Measurements from ENCODE around the gene LAMA2. TPM values are rescaled to one million over a fixed set of nuclear protein-coding genes. Genes with fewer than 3 reads are reported as not detected.

LAMA2 gene
- polyA plus RNA-seq, 3 donors, result not detected

DNA sequence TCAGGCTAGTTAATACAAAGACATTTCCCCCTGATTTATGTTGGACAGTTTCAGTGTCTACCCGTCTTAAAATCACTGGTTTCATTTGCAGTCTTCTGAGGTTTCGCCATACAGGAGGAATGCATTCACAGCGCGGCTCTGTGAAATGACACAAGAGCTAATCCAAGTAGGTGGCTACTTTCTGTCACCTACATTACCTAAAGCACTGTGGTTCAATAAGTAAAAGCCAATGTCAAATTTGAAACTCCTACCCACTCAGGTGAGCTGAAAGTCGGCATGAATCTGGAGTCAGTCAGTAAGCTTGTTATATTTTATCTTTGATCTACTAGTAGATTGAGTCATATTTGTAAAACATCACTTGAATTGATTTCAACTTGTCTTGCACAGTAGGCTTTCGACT is 370.8 kb downstream of the LAMA2 start:
- no peaks in the 10 kb centered on the region for H3K4me1 Mint-ChIP-seq
- Histone ChIP-seq H3K4me3 (replicated peaks in 1 of 3; ENCODE audit: low read depth in 2 of 3, low read length in 3 of 3) (no peak overlapping the region), H3K9me3 (replicated peaks in 1 of 2; ENCODE audit: control insufficient read depth in 1 of 2, insufficient read depth in 1 of 2, low read length in 2 of 2) (no peaks in the 10 kb centered on the region), H3K4me2 (replicated peaks; ENCODE audit: extremely low read depth, low read length, poor library complexity, severe bottlenecking) (no peak overlapping the region), H3K79me2 (ENCODE audit: insufficient read depth, low read length) (no peaks in the 10 kb centered on the region), H3K27me3 (ENCODE audit: control insufficient read depth in 2 of 2, insufficient read depth in 2 of 2, low read length in 2 of 2) (no peaks in the 10 kb centered on the region), H2AFZ (ENCODE audit: insufficient read depth, low read depth, low read length, poor library complexity, severe bottlenecking) (no peak overlapping the region), H3K9ac (ENCODE audit: insufficient read depth, low read length, poor library complexity, severe bottlenecking) (no peak overlapping the region), H4K20me1 (ENCODE audit: insufficient read depth, low read length) (no peaks in the 10 kb centered on the region), H3K36me3 (replicated peaks in 1 of 2; ENCODE audit: control insufficient read depth in 1 of 2, insufficient read depth in 2 of 2, low read length in 2 of 2) (no peaks in the 10 kb centered on the region), H3K27ac (ENCODE audit: low read depth in 1 of 2, low read length in 2 of 2) (no peak overlapping the region), H3K4me1 (ENCODE audit: control insufficient read depth in 1 of 2, insufficient read depth in 2 of 2, low read length in 2 of 2) (no peaks in the 10 kb centered on the region)
- intact Hi-C loops (cut with micrococcal nuclease), result no loop called here
- H3K9me3 Mint-ChIP-seq, result no peaks in the 10 kb centered on the region
- no peak overlapping the region for H3K4me3 Mint-ChIP-seq
- TF ChIP-seq, protein P1, sequence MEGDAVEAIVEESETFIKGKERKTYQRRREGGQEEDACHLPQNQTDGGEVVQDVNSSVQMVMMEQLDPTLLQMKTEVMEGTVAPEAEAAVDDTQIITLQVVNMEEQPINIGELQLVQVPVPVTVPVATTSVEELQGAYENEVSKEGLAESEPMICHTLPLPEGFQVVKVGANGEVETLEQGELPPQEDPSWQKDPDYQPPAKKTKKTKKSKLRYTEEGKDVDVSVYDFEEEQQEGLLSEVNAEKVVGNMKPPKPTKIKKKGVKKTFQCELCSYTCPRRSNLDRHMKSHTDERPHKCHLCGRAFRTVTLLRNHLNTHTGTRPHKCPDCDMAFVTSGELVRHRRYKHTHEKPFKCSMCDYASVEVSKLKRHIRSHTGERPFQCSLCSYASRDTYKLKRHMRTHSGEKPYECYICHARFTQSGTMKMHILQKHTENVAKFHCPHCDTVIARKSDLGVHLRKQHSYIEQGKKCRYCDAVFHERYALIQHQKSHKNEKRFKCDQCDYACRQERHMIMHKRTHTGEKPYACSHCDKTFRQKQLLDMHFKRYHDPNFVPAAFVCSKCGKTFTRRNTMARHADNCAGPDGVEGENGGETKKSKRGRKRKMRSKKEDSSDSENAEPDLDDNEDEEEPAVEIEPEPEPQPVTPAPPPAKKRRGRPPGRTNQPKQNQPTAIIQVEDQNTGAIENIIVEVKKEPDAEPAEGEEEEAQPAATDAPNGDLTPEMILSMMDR (IDR thresholded peaks at IDR 0.05), result no peak
- H3K27me3 Mint-ChIP-seq (ENCODE audit: low read depth in 3 of 3), result peaks cover 0 to 2% (median 2%) of the 10 kb centered on the region in 3 donors
- H3K36me3 Mint-ChIP-seq, result no peaks in the 10 kb centered on the region
- H3K27ac Mint-ChIP-seq, result no peak overlapping the region
- no peak for DNase-seq
- 81% methylated on average over 4 of the region's 6 CpGs for WGBS (ENCODE audit: insufficient coverage)

DNA sequence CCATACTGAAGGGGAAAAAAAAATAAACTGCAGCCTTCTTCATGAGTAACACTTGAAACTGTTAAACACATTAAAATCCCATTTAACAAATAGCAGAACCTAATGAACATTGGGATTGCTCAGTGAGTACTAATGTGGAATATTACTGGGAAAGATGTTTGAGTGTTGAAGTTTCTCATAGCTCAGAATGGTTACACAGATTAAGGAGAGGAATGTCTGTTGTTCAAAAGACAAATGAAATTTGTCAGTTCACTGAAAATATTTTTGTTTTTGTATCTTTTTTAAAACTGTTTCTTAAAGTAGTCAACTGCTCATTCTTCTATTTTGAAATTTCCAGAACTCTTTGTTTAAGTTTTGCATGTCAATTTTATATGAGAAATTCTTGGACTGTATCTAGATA is 374.3 kb downstream of the LAMA2 start:
- Mint-ChIP-seq H3K9me3 (no peaks in the 10 kb centered on the region), H3K4me1 (no peaks in the 10 kb centered on the region)
- intact Hi-C loops (cut with micrococcal nuclease), result no loop called here

More for the DNA sequence above, 374.3 kb downstream of the LAMA2 start:
- no peak overlapping the region for H3K4me2 ChIP-seq (replicated peaks; ENCODE audit: extremely low read depth, low read length, poor library complexity, severe bottlenecking)
- no peaks in the 10 kb centered on the region for H3K36me3 ChIP-seq (replicated peaks in 1 of 2; ENCODE audit: control insufficient read depth in 1 of 2, insufficient read depth in 2 of 2, low read length in 2 of 2)
- no peaks in the 10 kb centered on the region for H4K20me1 ChIP-seq (ENCODE audit: insufficient read depth, low read length)
- no peaks in the 10 kb centered on the region for H3K9me3 ChIP-seq (replicated peaks in 1 of 2; ENCODE audit: control insufficient read depth in 1 of 2, insufficient read depth in 1 of 2, low read length in 2 of 2)
- peaks cover 0 to 2% (median 0%) of the 10 kb centered on the region in 3 donors for H3K27me3 Mint-ChIP-seq (ENCODE audit: low read depth in 3 of 3)
- H3K79me2 ChIP-seq (ENCODE audit: insufficient read depth, low read length), result no peaks in the 10 kb centered on the region
- H3K4me3 Mint-ChIP-seq, result no peak overlapping the region
- H3K27me3 ChIP-seq (ENCODE audit: control insufficient read depth in 2 of 2, insufficient read depth in 2 of 2, low read length in 2 of 2), result no peaks in the 10 kb centered on the region
- no peak overlapping the region for H3K27ac ChIP-seq (ENCODE audit: low read depth in 1 of 2, low read length in 2 of 2)
- H3K9ac ChIP-seq (ENCODE audit: insufficient read depth, low read length, poor library complexity, severe bottlenecking), result no peak overlapping the region
- no peak for DNase-seq
- H2AFZ ChIP-seq (ENCODE audit: insufficient read depth, low read depth, low read length, poor library complexity, severe bottlenecking), result no peak overlapping the region
- no peak overlapping the region for H3K27ac Mint-ChIP-seq
- no peak overlapping the region for H3K4me3 ChIP-seq (replicated peaks in 1 of 3; ENCODE audit: low read depth in 2 of 3, low read length in 3 of 3)
- H3K36me3 Mint-ChIP-seq, result no peaks in the 10 kb centered on the region
- H3K4me1 ChIP-seq (ENCODE audit: control insufficient read depth in 1 of 2, insufficient read depth in 2 of 2, low read length in 2 of 2), result no peaks in the 10 kb centered on the region
- TF ChIP-seq, protein P1 (IDR thresholded peaks at IDR 0.05), result no peak
